Stimulated activated CD8-positive, alpha-beta memory T cell treated with anti-CD3 and anti-CD28 coated beads, Interleukin-15, amount 100 ng/mL, for 24 hours (primary cell): ENCODE measurements around the gene AKAP9.
"Not testable (repeated sequence)": the region's sequence is repeated elsewhere in the genome, so short reads cannot be mapped to it uniquely, and the experiment has no call there.

ENCODE experiments used
- DNase-seq: peaks from one replicate; pipeline ENCODE4 v3.0.0-alpha.2; 2020; ENCODE audit warnings: low read depth

The AKAP9 gene

DNA sequence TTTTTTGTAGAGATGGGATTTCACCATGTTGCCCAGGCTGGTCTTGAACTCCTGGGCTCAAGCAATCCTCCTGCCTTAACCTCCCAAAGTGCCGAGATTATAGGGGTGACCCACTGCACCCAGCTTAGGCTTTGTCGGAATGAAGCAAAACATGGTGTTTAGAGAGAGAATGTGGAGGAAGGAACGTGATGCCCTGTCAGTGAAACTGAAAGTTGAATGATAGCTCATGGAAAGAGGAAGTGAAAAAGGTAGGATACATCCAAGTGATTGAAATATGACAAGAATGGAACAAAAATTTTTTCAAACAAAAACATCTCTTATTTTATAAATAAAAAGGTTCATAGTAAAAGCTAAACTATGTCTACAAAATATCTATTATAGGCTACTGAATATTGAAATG lies 5.9 kb downstream of the AKAP9 start:
- no peak for DNase-seq

DNA sequence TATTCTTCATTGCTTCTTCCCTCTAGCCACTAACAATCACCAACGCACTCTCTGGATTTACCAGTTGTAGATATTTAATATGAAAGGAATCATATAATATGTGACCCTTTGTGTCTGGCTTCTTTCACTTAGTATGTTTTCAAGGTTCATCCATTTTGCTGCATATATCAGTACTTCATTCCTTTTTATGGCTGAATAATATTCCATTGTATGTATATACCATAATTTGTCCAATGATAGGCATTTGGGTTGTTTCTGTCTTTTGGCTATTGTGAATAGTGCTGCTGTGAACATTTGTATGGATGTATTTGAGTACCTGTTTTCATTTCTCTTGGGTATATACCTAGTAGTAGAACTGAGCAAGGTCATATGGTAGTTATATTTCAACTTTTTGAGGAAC lies 7.3 kb downstream of the AKAP9 start:
- no peak for DNase-seq

DNA sequence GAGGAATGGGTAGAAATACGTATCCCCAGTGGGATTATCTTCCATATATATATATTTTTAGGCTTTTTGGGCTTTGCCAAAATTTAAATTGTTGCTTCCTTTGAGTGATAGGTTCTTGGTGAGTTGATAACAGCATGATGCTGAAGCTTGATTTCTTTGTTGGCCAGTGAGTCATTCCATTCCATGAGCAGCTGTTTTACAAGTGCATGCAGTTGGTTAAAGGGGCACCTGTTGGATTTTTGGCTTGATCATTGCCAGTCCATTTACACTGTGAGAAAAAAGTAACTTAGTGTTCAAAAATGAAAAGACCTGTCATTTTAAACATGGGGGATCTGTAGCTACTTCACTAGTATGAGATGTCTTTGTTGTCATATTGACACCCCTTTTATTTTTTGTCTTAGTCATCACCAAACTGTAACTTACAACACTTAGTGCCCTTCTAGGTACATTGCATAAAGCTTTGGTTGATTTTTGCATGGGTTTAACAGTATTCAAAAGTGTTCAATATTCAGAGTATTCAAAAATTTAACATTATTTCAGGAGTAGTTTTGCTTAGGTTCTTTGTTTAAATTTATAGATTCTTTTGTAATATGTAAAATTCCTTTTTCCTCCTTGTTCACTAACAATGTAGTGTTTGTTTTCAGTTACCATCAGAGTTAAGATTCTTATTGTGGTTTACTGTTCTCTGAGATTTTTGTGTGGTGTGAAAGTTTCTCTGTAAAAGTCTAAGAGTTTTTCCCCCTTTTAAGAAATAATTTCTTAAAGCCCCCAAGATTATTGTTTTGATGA lies 8.8 kb downstream of the AKAP9 start:
- no peak for DNase-seq

DNA sequence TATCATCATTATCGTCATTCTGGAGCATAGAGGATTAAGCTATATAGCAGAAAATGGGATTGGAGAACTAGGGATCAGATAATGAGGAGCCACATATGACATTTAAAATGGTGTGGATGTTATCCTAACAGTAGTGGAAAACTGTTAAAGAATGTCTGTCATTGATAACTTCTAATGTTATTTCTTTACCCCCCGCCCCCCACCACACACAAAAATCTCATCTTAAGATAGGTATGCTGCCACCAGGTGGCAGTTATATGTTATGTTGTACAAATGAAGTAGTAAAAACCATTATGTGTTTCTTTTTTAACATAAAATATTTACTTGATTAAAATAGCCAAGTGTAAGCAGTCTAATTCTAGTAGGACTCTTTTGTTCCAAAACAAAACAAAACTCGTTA lies 13.0 kb downstream of the AKAP9 start:
- no peak for DNase-seq

DNA sequence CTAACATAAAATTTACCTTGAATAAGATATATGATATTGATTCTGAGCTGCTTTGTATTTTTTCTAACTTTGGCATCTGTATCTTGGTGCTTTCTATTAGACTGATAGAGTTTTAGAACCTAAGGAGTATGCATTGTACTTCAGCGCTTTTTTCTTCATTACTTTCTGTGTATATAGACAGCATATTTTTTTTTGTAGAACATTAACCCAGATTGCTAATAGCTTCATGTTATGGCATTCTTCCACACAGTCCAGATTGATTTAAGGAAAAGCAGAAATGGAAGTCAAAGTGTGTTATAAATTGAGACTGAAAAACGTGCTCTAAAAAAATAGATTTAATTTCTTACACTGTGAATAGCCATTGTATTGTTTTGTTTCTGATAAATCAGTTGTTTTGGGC lies 15.8 kb downstream of the AKAP9 start:
- not testable (repeated sequence) for DNase-seq

DNA sequence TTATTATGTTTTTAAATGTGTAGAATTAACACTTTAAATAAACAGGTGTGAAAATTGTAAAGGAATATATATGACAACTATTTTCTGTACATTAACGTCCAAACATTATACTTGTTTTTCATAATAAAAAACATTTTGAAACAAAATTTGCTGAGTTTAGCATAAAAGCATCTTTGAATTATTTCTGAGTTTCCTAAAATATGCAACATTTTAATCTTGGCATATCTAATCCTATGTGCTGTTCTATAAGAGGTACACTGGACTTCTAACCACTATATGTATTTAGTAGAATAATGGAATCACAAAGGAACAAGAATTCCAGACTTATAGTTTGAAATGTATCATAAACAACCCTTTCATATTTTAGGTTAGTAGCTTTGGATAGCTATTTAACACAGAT lies 16.6 kb downstream of the AKAP9 start:
- DNase-seq, result no peak

DNA sequence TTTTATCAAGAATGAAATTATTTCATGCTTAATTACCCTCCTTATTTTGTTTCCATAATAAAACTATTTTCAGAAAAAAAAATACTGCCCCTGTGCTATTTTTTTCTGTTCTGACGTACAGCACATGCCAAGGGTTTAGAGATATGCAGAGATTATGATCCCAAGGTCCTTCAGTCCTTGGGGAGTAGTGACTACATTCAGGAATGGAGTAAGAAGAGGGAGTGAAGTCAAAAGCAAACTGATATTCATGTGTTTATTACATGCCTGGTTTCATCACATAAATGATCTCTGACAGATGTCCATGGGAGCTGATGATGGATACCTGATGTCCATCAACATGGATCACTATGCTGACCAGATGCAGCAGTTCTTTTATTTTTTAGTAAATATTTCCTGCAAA lies 17.2 kb downstream of the AKAP9 start:
- DNase-seq, result no peak

DNA sequence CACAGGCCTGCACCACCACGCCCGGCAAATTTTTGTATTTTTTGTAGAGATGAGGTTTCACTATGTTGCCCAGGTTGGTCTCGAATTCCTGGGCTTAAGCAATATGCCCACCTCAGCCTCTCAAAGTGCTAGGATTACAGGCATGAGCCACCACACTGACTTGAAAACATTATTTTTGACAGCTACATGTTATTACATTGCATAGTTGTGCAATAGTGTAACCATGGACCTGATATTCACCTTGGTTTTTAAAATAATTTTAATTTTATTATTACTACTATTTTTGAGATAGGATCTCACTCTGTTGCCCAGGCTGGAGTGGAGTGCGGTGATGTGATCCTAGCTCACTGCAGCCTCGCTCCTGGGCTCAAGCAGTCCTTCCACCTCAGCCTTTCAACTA lies 18.4 kb downstream of the AKAP9 start:
- no peak for DNase-seq

DNA sequence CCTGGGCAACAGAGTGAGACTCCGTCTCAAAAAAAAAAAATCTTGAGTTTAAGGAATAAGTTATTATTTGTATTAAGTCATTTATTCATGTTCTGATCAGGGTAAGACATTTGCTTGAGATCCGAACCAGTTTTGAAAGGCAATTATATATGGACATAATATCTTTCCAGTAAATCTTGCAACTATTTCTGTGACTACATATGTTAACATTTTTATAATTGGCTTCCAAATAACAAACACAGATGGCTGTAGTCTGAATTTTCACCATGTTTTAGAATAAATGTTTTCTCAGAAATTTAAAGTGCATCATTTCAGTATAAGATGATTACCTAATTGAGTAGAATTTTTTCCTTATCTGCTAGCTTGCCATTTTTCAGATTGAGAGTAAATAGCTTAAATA lies 21.2 kb downstream of the AKAP9 start:
- no peak for DNase-seq

DNA sequence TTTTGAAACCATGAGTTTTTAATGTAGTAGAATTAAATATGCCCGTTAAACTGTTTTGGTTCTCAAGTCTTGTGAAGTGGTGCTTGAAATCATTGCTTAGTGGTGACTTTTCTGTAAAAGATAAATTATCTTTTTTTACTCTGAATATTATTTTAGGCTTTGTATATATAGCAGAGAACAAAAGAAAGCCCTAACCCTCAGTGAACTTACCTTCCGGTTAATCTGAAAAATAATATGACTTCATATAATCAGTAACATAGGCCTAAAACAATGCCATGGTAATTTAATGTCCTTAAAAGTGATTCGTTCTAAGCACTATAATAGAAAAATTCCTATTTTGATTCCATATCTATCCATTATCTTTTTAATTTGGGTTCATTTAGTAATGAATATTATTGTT lies 21.8 kb downstream of the AKAP9 start:
- DNase-seq, result no peak

DNA sequence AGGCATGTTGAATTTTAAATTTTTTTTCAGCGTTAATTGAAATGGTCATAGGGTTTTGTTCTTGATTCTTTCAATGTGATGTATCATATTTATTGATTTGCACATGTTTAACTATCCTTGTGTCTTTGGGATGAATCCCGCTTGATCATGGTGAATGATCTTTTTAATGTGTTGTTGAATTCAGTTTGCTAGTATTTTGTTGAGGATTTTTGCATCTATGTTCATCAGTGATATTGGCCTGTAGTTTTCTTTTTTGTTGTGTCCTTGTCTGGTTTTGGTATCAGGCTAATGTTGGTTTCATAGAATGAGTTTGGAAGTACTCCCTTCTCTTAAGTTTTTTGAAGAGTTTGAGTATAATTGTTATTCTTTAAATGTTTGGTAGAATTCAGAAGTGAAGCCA lies 26.9 kb downstream of the AKAP9 start:
- not testable (repeated sequence) for DNase-seq

DNA sequence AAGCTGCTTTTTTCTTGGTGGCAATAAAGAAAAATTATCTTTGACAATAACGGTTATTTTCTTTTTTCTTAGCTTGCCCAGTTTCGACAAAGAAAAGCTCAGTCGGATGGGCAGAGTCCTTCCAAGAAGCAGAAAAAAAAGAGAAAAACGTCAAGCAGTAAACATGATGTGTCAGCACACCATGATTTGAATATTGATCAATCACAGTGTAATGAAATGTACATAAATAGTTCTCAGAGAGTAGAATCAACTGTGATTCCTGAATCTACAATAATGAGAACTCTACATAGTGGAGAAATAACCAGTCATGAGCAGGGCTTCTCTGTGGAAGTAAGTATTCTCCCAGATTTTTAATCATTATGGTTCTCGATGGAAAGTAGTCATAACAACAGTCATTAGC lies 33.0 kb downstream of the AKAP9 start:
- no peak for DNase-seq

DNA sequence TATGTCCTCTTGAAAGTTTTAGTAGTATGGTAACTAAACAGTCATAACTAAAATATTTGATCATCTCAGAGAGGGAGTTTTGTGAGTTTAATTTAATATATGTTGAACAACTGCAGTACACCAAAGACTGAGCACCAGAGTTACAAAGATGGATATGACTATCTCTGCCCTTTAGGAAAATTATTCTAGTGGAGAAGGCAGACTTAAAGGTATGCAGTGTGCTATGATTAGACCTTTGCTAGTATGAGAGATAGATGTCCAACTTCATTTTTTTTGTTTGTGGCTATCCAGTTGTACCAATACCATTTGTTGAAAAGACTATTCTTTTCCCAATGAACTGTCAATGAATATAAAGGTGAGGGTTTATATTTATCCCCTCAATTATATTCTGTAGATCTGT lies 33.4 kb downstream of the AKAP9 start:
- DNase-seq, result no peak

DNA sequence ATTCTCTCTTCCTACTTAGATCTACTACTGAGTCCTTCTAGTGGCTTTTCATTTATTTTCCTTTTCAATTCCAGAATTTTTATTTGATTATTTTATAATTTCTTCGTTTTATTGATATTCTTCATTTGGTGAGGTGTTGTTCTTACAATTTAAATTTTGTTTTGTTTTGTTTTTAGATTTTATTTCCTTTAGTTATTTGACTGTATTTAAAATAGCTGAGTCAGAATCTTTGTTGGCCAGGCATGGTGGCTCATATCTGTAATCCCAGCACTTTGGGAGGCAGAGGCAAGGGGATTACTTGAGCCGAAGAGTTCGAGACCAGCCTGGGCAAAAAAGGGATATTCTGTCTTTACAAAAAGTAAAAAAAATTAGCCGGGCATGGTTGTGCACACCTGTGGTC lies 36.1 kb downstream of the AKAP9 start:
- no peak for DNase-seq

DNA sequence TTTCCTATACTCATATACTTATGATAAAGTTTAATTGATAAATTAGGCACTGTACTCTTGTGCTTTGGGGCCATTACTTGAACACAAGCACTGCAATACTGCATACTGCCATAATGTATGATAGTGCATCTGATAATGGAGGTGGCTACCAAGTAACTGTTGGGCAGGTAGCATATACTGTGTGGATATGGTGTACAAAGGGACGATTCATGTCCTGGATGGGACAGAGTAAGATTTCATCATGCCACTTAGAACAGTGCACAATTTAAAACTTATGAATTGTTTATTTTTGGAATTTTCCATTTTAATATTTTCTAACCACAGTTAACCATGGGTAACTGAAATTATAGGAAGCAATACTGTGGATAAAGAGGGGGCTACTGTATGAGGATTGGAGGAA lies 38.9 kb downstream of the AKAP9 start:
- DNase-seq, result no peak

DNA sequence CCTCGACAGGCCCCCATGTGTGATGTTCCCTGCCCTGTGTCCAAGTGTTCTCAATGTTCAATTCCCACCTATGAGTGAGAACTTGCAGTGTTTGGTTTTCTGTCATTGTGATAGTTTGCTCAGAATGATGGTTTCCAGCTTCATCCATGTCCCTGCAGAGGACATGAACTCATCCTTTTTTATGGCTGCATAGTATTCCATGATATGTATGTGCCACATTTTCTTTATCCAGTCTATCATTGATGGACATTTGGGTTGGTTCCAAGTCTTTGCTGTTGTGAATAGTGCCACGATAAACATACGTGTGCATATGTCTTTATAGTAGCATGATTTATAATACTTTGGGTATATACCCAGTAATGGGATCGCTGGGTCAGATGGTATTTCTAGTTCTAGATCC lies 41.7 kb downstream of the AKAP9 start:
- DNase-seq, result not testable (repeated sequence)

DNA sequence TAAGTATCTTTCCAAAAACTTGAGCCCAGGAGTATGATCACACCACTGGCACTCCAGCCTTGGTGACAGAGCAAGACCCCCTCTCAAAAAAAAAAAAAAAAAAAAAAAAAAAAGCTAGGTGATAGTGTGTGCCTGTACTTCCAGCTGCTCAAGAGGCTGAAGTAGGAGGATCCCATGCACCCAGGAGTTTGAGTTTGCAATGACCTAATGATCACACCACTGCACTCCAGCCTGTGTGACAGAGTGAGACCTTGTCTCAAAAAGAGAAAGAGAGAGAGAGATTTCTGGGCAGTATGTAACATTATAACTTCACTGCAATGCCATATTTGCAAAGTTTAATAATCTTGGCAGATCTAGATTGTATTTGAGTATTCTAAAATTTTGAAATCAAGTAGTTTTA lies 47.6 kb downstream of the AKAP9 start:
- DNase-seq, result no peak

DNA sequence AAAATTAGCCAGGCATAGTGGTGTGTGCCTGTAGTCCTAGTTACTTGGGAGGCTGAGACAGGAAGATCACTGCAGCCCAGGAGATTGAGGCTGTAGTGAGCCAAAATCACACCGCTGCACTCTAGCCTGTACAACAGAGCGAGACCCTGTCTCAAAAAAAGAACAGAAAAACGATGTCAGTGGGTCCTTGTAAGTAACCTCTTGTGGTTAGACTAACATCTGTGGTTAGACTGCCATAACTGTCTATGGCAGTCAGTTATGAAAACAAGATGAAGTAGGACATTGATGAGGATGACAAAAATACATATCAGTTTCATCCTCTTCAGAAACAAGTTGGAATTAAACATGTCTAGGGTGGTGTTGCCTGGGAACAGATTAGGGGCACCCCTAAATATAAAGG lies 53.3 kb downstream of the AKAP9 start:
- no peak for DNase-seq

DNA sequence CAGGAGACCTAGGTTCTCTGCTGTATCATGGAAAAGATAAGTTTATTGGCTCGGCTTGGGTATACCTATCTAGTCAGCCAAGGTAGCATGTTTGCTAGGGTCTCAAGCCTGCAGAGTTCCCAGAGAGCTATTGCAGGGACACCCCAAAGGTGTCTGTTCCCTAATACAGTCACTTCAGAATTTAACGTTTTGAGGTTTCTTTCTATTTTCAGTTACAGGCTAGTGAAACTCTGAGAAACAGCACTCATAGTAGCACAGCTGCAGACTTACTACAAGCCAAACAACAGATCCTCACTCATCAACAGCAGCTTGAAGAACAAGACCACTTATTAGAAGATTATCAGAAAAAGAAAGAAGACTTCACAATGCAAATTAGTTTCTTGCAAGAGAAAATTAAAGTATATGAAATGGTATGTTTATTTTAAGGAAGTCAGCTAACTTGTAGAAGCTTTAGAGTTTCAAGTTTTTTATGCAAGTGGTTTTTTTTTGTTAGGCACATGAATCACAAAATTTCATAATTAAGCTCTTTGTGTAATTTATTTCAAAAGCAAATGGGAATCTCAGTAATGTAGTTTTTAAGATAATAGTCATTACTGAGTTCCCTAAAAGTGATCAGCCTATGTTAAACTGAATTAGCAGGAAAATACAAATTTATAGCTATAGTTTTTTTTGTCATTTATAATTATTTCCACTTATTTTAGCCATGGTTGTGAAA lies 54.9 kb downstream of the AKAP9 start:
- no peak for DNase-seq

DNA sequence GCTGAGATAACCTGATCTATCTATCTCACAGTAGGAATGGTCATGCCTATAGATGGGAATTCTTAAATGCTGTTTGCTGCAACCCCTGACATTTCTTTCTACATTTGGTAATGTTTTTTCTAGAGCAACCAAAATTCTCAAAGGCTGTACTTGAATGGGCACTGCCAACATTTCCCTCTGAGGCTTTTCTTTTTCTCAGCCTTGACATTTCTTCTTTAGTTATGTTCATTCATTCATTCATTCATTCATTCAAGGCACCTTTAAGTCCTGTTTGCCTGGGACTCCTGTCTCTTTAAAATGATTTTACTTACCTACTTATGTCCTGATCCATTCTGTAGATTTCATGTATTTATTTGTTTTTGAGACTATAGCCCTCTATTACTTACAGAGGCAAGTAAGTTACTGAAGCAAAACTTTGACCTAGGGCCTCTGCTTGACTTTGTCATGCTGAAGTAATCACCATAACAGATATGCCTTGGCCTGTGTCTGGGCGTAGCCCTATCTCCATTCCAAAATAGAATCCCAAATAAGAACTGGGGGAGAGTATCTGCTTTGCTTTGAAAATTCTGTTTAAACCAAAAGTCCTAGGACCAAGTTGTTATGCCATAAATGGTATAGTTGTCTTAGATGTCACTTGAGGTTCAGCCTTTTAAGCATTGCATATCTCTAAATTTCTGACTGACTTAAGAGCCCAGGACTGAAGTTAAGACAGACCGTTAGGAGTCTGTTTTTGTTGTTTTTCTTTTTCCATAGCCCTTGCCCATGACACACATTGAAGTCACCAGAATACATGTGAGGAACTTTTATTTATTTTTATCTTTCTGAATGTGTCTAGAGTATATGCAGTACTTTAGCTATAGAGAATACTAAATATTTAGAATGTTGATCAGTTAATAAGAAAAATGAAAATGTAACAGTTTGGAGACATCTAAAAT lies 59.2 kb downstream of the AKAP9 start:
- no peak for DNase-seq

DNA sequence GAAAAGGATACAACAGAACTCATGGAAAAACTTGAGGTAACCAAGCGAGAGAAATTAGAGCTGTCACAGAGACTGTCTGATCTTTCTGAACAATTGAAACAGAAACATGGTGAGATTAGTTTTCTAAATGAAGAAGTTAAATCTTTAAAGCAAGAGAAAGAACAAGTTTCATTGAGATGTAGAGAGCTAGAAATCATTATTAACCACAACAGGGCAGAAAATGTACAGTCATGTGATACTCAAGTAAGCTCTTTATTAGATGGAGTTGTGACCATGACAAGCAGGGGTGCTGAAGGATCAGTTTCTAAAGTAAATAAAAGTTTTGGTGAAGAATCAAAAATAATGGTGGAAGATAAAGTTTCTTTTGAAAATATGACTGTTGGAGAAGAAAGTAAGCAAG lies 62.1 kb downstream of the AKAP9 start:
- no peak for DNase-seq

DNA sequence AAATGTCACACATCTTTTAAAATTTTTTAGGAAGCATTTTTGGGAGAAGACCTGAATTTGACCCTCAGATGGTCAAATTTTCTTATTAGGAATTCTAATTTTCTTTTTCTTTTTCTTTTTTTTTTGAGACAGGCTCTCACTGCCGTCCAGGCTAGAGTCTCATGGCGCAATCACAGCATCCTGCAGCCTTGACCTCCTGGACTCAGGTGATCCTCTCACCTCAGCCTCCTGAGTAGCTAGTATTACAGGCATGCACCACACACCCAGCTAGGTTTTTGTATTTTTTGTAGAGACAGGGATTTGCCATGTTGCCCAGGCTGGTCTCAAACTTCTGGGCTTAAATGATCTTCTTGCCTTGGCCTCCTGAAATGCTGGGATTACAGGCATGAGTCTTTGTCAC lies 65.4 kb downstream of the AKAP9 start:
- no peak for DNase-seq

DNA sequence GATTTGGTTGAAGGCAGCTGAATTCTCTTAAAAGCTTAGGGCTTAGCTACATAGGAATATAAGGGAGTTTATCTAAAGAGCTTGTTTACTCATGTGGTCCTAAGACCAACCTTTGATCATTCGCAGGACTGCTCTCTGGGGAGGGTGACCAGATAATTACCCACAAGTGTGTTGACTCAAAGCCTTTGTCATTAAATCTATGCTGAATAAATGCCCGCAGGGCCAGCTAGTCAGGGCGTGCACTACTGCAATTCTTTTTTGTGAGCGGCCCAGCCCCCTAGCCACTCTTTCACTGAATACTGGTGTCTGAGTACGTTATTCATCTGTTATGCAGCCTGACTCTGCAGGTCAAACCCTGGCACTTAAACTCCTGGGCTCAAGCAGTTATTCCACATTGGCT lies 69.6 kb downstream of the AKAP9 start:
- DNase-seq, result no peak
